T follicular helper cell (primary cell): ENCODE results near the gene SOAT1.
A peak's percentile ranks its signal among the peaks of the same experiment; 100 is the strongest.
"Not testable (repeated sequence)": the region's sequence is repeated elsewhere in the genome, so short reads cannot be mapped to it uniquely, and the experiment has no call there.

Experiments used
- DNase-seq: peaks from one replicate; pipeline ENCODE4 v3.0.0-alpha.2; 2020; ENCODE audit warnings: low read depth
- total RNA-seq, 2 experiments: gene quantifications; one replicate each; lab custom pipeline; 2026; lab: John Stamatoyannopoulos, UW

SOAT1 gene
- 92.3 to 108 reads per million in 2 experiments for total RNA-seq

GRCh38 chr1:179293340-179294327 is at the start of gene SOAT1:
TSS of gene SOAT1 (plus strand) at chr1:179293797. CDS start at chr1:179302685, 8,888 bp downstream.
- DNase-seq: peak; percentile 86

GRCh38 chr1:179245426-179245825 is 48.2 kb upstream of the SOAT1 start:
- DNase-seq: not testable (repeated sequence)

DNA sequence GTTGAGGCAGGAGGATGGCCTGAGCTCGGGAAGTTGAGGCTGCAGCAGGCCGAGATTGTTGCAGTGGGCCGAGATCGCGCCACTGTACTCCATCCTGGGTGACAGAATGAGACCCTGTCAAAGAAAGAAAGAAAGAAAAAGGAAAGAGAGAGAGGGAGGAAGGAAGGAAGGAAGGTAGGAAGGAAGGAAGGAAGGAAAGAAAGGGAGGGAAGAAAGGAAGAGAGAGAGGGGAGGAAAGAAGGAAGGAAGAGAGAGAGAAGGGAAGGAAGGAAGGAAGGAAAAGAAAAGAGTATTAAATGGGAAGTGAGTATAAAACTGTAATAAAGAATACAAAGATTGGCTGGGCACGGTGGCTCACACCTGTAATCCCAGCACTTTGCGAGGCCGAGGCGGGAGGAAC is 45.7 kb upstream of the SOAT1 start:
- no peak for DNase-seq

- no peak for DNase-seq
Measured at GRCh38 chr1:179251675-179252074, 41.9 kb upstream of the SOAT1 start.

DNA sequence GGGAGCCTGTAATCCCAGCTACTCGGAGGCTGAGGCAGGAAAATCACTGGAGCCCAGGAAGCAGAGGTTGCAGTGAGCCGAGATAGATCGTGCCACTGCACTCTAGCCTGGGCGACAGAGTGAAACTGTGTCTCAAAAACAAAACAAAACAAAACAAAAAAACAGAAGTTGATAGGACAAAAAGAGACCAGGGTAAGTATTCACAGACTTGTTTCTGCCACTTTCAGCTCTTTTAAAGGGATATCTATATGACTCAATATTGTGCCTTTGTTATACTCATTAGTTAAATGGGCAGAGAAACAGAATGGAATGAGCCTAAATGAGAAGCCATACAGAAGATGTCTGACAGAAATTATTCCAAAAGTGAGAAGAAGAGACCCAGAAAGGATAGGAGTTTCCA is 41.0 kb upstream of the SOAT1 start:
- no peak for DNase-seq

GRCh38 chr1:179253286-179253972 is 40.2 kb upstream of the SOAT1 start:
- DNase-seq: no peak

DNA sequence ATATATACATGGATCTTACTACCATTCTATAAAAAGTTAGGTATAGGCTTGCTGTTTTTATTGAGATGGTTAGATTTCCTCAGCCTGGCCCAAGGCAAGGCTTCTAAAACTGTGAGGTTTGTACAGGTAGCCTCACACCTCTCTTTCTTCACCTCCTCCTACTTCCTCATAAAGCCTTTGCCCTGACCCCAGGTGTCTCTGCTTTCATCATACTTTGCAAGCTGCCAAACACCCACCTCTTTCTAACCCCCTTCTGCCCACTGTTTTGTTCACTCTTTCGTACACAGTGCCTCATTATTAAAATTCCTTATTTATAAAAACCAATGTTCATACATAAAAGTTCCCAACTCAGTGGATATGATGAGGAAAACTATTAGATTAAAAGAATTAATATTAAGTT is 31.4 kb upstream of the SOAT1 start:
- no peak for DNase-seq

- DNase-seq: no peak
Measured at GRCh38 chr1:179263121-179263520, 30.5 kb upstream of the SOAT1 start.

GRCh38 chr1:179264507-179264906 is 29.1 kb upstream of the SOAT1 start:
- DNase-seq: no peak

DNA sequence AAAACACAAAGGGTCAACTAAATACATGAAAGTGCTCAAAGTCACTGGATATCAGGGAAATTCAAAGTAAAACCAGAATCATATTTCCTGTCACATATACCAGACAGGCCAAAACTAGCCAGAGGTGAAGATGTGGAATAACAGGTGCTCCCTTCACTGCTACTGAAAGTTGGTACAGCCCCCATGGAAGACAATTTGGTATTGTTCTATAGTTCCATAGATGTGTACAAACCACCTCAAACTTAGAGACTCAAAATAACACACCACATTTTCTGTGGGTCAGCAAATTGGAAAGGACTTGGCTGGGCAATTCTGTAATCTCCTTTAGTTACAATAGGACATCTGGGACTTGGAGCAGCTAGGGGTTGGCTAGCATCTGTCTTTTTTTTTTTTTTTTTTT is 24.5 kb upstream of the SOAT1 start:
- DNase-seq: no peak

- not testable (repeated sequence) for DNase-seq
Measured at GRCh38 chr1:179274424-179274823, 19.2 kb upstream of the SOAT1 start.

DNA sequence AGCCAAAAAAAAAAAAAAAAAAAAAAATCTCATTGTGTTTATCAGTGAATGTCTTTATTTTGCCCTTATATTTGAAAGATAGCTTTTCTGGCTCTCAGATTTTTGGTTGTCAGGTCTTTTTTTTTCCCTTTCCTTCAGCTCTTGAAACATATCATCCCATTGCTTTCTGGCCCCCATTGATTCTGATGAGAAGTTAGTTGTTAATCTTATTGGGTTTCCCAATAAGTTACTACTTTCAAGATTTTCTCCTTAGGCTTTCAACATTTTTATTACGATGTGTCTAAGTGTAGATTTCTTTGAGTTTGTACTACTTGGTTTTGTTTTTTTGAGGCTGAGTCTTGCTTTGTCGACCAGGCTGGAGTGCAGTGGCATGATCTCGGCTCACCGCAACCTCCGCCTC is 14.7 kb upstream of the SOAT1 start:
- DNase-seq: no peak

- DNase-seq: no peak
Measured at GRCh38 chr1:179283992-179284391, 9.6 kb upstream of the SOAT1 start.

DNA sequence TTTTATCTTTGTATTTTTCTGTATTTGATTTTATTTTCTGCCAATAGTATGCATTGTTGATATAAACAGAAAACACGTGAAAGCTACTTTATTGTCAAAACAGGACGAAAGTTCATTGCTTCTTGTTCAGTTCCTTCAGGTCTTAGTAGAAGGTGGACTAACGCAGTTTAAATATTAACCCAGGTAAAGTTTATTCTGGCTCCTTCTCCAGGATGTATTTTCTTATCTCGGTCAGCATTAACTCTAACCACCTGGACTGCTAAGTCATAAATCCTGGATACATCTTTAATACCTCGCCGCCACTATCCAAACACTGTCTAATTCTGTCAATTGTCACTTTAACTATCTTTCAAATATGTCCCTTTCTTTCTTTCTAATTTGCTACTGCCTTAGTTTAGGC is 5.7 kb upstream of the SOAT1 start:
- DNase-seq: no peak

DNA sequence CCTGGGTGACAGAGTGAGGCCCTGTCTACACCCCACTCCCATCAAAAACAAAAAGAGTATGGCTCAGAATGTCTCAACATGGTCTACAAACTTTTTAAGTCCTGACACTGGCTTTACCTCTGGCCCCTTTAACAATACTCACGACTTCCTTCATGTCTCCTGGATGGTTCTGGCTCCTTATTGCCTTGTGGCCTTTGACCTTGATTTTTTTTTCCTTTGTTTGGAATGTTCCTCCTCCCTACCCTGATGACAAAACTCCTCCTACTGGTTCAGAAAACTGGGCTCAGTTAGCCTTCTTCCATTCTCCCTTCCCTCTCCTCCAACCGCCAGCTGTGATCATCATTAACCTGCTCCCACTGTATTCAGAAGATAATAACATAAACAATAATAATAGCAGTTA is 4.6 kb upstream of the SOAT1 start:
- DNase-seq: no peak

DNA sequence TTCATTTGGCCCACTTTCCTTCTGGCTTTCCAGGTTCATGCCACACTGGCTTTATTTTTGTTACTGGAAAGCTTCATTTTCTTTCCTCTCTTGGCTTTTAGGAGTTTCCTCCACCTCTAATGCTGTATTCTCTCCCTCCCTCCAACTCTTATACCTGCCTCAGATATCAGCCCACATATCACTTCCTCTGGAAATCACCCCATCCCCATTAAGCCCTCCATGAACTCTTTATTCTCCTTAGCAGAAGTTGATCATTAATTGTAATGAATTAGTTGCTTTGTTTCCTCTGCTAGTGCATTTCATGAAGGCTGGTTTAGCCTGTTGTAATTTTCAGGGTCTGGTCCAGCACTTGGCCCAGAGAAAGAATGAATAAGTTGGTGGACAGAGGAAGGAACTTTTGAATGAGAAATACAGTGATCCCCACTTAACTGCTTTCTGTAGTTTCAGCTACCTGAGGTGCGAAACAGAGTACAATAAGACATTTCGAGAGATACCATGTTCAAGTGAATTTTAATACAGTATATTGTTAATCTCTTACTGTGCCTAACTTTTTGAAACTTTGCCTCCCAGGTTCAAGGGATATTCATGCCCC is 1.7 kb downstream of the SOAT1 start:
- no peak for DNase-seq

DNA sequence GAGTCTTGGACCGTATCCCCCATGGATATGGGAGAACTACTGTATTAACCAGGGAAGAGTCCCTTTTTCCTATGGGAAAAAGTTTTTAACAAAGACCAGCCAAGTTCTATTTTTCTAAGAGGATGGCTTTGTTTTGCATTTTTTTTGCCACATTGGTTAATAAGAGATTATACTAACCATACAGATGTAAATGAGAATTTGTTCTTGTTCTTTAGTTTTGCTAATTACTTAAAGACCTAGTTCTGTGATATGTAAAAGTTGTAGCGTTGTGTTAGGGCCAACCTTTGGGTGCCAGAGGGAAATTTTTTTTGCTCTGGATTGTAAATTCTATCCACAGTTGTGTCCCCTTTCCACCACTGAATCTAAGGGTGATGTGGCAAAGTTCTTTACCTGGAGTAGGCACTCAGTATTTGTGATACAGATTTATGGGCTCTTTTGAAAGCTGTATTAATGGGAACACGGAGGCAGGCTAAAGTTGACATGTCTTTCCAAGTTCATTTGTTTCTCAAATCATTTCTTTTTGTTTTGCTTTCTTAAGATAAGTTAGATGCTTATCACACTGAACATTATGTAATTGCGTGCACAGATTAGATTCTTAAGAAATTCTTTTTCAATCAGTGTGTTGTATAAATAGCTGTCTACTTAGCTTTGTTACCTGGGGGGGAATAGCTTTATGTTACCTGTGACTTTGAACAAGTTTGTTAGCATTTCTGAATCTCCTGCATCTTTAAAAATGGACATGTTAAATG is 2.9 kb downstream of the SOAT1 start:
- no peak for DNase-seq

GRCh38 chr1:179297105-179297378 is 3.4 kb downstream of the SOAT1 start:
- no peak for DNase-seq

- peak; percentile 39 for DNase-seq
Measured at GRCh38 chr1:179298952-179299351, 5.4 kb downstream of the SOAT1 start.

GRCh38 chr1:179300112-179300511 is 6.5 kb downstream of the SOAT1 start:
- DNase-seq: no peak

GRCh38 chr1:179302070-179302469 is 8.5 kb downstream of the SOAT1 start:
- DNase-seq: no peak

GRCh38 chr1:179303200-179303785 is 9.7 kb downstream of the SOAT1 start:
- DNase-seq: no peak
